Measurements from ENCODE around the gene SLC16A14.

The SLC16A14 gene

GRCh38 chr2:229997565-229997964 is 71.2 kb downstream of the SLC16A14 start:
- H3K27ac ChIP-seq (replicated peaks): no peak overlapping the region
- H3K27me3 ChIP-seq (ENCODE audit: insufficient read depth, poor library complexity, severe bottlenecking): no peaks in the 10 kb centered on the region
- H3K4me3 ChIP-seq (replicated peaks; ENCODE audit: insufficient read depth, low read length): no peak overlapping the region
- no peak for TF ChIP-seq SPI1 (IDR thresholded peaks at IDR 0.05; ENCODE audit: borderline replicate concordance, low read depth)
- DNase-seq (ENCODE audit: low read depth in 1 of 2, low spot score in 1 of 2): no peak

- TF ChIP-seq REST (IDR thresholded peaks at IDR 0.05; ENCODE audit: insufficient replicate concordance, low read depth) (no peak), GABPA (IDR thresholded peaks at IDR 0.05; ENCODE audit: low read depth) (no peak), SPI1 (IDR thresholded peaks at IDR 0.05; ENCODE audit: borderline replicate concordance, low read depth) (no peak), POLR2AphosphoS5 (IDR thresholded peaks at IDR 0.05; ENCODE audit: low read depth) (no peak)
- TF ChIP-seq, protein P1, sequence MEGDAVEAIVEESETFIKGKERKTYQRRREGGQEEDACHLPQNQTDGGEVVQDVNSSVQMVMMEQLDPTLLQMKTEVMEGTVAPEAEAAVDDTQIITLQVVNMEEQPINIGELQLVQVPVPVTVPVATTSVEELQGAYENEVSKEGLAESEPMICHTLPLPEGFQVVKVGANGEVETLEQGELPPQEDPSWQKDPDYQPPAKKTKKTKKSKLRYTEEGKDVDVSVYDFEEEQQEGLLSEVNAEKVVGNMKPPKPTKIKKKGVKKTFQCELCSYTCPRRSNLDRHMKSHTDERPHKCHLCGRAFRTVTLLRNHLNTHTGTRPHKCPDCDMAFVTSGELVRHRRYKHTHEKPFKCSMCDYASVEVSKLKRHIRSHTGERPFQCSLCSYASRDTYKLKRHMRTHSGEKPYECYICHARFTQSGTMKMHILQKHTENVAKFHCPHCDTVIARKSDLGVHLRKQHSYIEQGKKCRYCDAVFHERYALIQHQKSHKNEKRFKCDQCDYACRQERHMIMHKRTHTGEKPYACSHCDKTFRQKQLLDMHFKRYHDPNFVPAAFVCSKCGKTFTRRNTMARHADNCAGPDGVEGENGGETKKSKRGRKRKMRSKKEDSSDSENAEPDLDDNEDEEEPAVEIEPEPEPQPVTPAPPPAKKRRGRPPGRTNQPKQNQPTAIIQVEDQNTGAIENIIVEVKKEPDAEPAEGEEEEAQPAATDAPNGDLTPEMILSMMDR (IDR thresholded peaks at IDR 0.05; ENCODE audit: insufficient read depth, low read length): no peak
- no peak for DNase-seq (ENCODE audit: low read depth in 1 of 2, low spot score in 1 of 2)
Observed at GRCh38 chr2:229996320-229996719, 72.4 kb downstream of the SLC16A14 start.

GRCh38 chr2:229993236-229993635 is 75.5 kb downstream of the SLC16A14 start:
- Histone ChIP-seq H3K4me3 (replicated peaks; ENCODE audit: insufficient read depth, low read length) (no peak overlapping the region), H3K27ac (replicated peaks) (no peak overlapping the region), H3K27me3 (ENCODE audit: insufficient read depth, poor library complexity, severe bottlenecking) (no peaks in the 10 kb centered on the region)
- TF ChIP-seq, protein P1 (IDR thresholded peaks at IDR 0.05; ENCODE audit: insufficient read depth, low read length): no peak
- TF ChIP-seq POLR2AphosphoS5 (IDR thresholded peaks at IDR 0.05; ENCODE audit: low read depth) (no peak), GABPA (IDR thresholded peaks at IDR 0.05; ENCODE audit: low read depth) (no peak), SPI1 (IDR thresholded peaks at IDR 0.05; ENCODE audit: borderline replicate concordance, low read depth) (no peak), REST (IDR thresholded peaks at IDR 0.05; ENCODE audit: insufficient replicate concordance, low read depth) (no peak)
- DNase-seq (ENCODE audit: low read depth in 1 of 2, low spot score in 1 of 2): no peak

More at GRCh38 chr2:229996320-229996719, 72.4 kb downstream of the SLC16A14 start:
- Histone ChIP-seq H3K27me3 (ENCODE audit: insufficient read depth, poor library complexity, severe bottlenecking) (no peaks in the 10 kb centered on the region), H3K27ac (replicated peaks) (no peak overlapping the region), H3K4me3 (replicated peaks; ENCODE audit: insufficient read depth, low read length) (no peak overlapping the region)

All from HL-60 (cell line).